NCI-H2171 (cell line): ENCODE results near the gene CCNA1.

Experiments used
- DNase-seq: peaks from one replicate; lab custom pipeline; 2025; lab: John Stamatoyannopoulos, UW

Gene CCNA1

GRCh38 chr13:36454121-36454520, 21.8 kb downstream of the CCNA1 start:
- no peak for DNase-seq

DNA sequence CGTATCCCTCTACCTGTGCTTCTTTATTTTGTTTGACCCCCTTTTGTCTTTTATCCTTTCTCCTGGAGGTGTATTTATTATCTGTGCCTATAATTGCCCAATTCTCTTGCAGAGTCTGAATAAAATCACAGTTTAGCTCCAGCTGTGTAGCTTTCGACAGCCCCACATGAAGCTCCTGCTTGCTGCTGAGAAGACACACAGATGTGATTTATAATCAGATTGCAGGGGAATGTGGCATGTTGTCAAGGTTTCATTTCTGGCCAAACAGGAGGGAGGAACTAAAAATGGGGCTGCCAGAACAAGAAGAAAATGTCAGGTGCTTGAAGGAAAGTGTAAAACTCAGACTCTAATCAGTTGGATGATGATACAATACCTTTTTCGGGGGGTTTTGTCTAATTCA, 22.7 kb downstream of the CCNA1 start:
- no peak for DNase-seq

DNA sequence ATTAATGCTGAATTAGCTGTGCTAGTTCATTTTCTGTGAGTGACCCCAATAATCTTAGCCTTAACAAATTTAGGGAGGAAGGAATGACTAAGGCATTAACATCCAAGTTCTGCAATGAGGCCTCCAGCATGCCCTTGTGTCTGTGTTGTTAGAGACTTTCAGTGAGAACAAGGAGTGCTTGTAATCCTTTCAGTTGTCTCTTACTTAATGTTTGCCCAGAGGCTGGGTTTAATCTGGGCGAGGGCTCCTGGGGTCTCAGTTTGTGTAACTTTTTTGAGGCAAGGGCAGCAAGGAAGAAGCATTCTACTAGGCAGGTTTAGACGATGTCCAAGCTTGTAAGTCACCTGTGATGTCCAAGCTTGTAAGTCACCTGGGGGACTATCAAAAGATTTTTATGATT, 24.3 kb downstream of the CCNA1 start:
- no peak for DNase-seq

DNA sequence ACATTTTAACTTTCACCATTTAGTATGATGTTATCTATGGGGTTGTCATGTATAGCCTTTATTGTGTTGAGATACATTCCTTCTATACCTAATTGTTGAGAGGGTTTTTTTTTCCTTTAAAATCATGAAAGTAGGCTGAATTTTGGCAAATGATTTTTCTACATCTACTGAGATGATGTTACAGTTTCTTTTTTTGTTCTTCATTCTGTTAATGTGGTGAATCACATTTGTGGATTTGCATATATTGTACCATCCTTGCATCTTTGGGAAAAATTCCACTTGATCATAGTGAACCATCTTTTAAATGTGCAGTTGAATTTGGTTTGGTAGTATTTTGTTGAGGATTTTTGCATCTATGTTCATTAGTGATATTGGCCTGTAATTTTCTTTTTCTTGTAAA, 29.2 kb downstream of the CCNA1 start:
- no peak for DNase-seq

DNA sequence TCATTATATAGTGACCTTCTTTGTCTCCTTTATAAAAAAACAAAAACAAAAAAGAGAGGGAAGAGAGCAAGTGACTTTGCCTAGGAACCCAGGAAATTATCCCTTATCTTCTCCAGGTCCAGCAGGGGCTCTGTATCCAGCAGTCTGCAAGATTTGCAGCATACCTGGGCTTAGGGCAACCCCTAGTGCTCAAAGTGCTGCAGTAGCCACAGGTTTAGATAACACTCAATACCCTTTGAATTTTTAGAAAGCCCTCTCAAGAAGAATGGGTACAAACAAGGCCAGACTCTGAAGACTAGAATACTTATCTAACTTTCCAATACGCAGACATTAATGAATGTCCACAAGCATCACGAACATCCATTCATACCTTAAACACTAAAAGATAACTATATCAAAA, 43.2 kb downstream of the CCNA1 start:
- DNase-seq, result no peak

DNA sequence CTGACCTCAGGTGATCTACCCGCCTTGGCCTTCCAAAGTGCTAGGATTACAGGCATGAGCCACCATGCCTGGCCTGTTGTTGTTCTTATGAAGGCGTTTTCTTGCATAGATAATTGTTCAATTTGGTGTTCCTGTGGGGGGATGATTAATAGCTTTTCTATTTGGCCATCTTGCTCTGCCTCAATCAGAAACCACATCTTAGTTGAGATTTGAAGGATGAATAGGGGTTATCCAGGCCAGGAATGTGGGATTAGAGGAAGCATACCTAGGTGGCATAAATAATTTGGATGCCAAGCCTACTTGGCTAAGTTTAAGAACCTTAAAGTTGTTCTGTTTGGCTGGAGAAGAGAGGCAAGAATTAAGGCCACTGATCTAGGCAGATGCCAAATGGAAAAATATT, 44.4 kb downstream of the CCNA1 start:
- DNase-seq, result no peak

DNA sequence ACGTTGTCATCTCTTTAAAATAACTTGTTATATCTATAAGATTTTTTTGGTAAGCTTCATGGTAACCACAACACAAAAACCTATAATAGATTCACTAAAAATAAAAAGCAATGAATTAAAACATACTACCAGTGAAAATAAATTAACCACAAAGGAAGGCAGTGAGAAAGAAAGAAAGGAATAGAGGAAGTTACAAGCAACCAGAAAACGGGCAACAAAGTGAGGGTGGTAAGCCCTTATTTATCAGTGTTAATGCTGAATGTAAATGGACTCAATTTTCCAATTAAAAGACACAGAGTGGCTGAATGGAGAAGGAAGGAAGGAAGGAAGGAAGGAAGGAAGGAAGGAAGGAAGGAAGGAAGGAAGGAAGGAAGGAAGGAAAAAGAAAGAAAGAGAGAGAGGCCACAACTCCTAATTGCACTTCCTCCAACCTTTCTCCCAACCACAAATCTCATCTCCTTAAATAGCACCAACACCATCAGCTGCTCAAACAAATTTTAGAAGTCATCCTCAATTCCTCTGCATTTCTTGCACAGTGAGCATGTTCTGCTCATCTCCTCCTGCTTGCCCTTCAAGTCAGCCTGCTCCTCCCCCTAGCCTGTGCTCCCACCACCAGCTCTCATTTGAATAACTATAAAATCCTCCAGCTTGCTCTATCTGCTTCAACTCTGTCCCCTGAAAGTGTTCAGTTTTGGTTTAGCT, 48.6 kb downstream of the CCNA1 start:
- DNase-seq, result no peak

DNA sequence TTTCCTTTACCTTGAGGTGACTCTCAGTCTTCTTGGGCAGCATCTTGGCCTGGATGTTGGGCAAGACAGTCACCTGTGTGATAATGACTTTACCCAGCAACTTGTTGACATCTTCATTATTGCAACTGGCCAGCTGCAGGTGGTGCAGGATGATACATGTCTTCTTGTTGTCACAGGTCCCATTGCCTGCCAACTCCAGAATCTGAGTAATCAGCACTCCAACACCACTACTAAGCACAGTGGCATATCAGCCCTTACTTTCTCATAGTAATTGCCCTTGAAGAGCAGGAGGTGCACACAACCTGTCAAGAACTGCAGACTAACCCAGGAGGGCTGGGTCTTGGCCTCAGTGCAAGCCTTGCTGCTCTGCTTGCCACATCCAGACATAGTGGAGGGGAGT, 57.8 kb downstream of the CCNA1 start:
- no peak for DNase-seq
